ENCODE measurements around the gene ANKS1B. TPM values are rescaled to one million over a fixed set of nuclear protein-coding genes. Genes with fewer than 3 reads are reported as not detected.

The ANKS1B gene
- total RNA-seq, 2 experiments from 2014 or later, result not detected

GRCh38 chr12:99140017-99140720, 844.6 kb downstream of the ANKS1B start:
- Mint-ChIP-seq H3K36me3 (no peaks in the 10 kb centered on the region), H3K27ac (no peak overlapping the region), H3K27me3 (no peaks in the 10 kb centered on the region), H3K4me3 (no peak overlapping the region), H3K4me1 (no peaks in the 10 kb centered on the region), H3K9me3 (peaks cover 4% of the 10 kb centered on the region)
- no peak for DNase-seq

- no peak overlapping the region for H3K27ac Mint-ChIP-seq
- no peaks in the 10 kb centered on the region for H3K4me1 Mint-ChIP-seq
- peaks cover under 1% of the 10 kb centered on the region for H3K9me3 Mint-ChIP-seq
- DNase-seq, result no peak
- H3K27me3 Mint-ChIP-seq, result no peaks in the 10 kb centered on the region
- no peak overlapping the region for H3K4me3 Mint-ChIP-seq
- H3K36me3 Mint-ChIP-seq, result no peaks in the 10 kb centered on the region
These were observed 846.3 kb downstream of the ANKS1B start for GRCh38 chr12:99138393-99138792.

- H3K27ac Mint-ChIP-seq, result no peak overlapping the region
- no peaks in the 10 kb centered on the region for H3K4me1 Mint-ChIP-seq
- no peak overlapping the region for H3K4me3 Mint-ChIP-seq
- no peak for DNase-seq
- H3K36me3 Mint-ChIP-seq, result no peaks in the 10 kb centered on the region
- no peaks in the 10 kb centered on the region for H3K27me3 Mint-ChIP-seq
- H3K9me3 Mint-ChIP-seq, result peaks cover 2% of the 10 kb centered on the region
These were observed 847.4 kb downstream of the ANKS1B start for GRCh38 chr12:99137124-99137855.

- no peak for DNase-seq
- Mint-ChIP-seq H3K27me3 (no peaks in the 10 kb centered on the region), H3K27ac (no peak overlapping the region), H3K36me3 (no peaks in the 10 kb centered on the region), H3K9me3 (peaks cover 2% of the 10 kb centered on the region), H3K4me3 (no peak overlapping the region), H3K4me1 (no peaks in the 10 kb centered on the region)
These were observed 848.2 kb downstream of the ANKS1B start for GRCh38 chr12:99136516-99136915.

- H3K27ac Mint-ChIP-seq, result no peak overlapping the region
- peaks cover 2% of the 10 kb centered on the region for H3K9me3 Mint-ChIP-seq
- H3K36me3 Mint-ChIP-seq, result no peaks in the 10 kb centered on the region
- no peaks in the 10 kb centered on the region for H3K4me1 Mint-ChIP-seq
- DNase-seq, result no peak
- H3K4me3 Mint-ChIP-seq, result no peak overlapping the region
- H3K27me3 Mint-ChIP-seq, result no peaks in the 10 kb centered on the region
These were observed 849.4 kb downstream of the ANKS1B start for GRCh38 chr12:99135376-99135775.

GRCh38 chr12:99133401-99133800, 851.3 kb downstream of the ANKS1B start:
- peaks cover 2% of the 10 kb centered on the region for H3K9me3 Mint-ChIP-seq
- DNase-seq, result no peak
- H3K36me3 Mint-ChIP-seq, result no peaks in the 10 kb centered on the region
- no peak overlapping the region for H3K27ac Mint-ChIP-seq
- no peak overlapping the region for H3K4me3 Mint-ChIP-seq
- no peaks in the 10 kb centered on the region for H3K4me1 Mint-ChIP-seq
- no peaks in the 10 kb centered on the region for H3K27me3 Mint-ChIP-seq

- Mint-ChIP-seq H3K36me3 (no peaks in the 10 kb centered on the region), H3K27me3 (no peaks in the 10 kb centered on the region), H3K4me1 (no peaks in the 10 kb centered on the region), H3K27ac (no peak overlapping the region), H3K4me3 (no peak overlapping the region), H3K9me3 (peaks cover 2% of the 10 kb centered on the region)
- DNase-seq, result no peak
These were observed 853.0 kb downstream of the ANKS1B start for GRCh38 chr12:99131751-99132199.

GRCh38 chr12:99130808-99131553, 853.8 kb downstream of the ANKS1B start:
- Mint-ChIP-seq H3K27ac (no peak overlapping the region), H3K27me3 (no peaks in the 10 kb centered on the region), H3K9me3 (peaks cover 2% of the 10 kb centered on the region)

GRCh38 chr12:99128246-99128802, 856.4 kb downstream of the ANKS1B start:
- Mint-ChIP-seq H3K9me3 (peaks cover under 1% of the 10 kb centered on the region), H3K36me3 (no peaks in the 10 kb centered on the region), H3K4me1 (no peaks in the 10 kb centered on the region), H3K4me3 (no peak overlapping the region), H3K27me3 (no peaks in the 10 kb centered on the region), H3K27ac (no peak overlapping the region)
- DNase-seq, result no peak

More at GRCh38 chr12:99130808-99131553, 853.8 kb downstream of the ANKS1B start:
- H3K36me3 Mint-ChIP-seq, result no peaks in the 10 kb centered on the region
- DNase-seq, result no peak
- no peaks in the 10 kb centered on the region for H3K4me1 Mint-ChIP-seq
- no peak overlapping the region for H3K4me3 Mint-ChIP-seq

- no peak for DNase-seq
- no peaks in the 10 kb centered on the region for H3K9me3 Mint-ChIP-seq
- H3K4me1 Mint-ChIP-seq, result no peaks in the 10 kb centered on the region
- H3K36me3 Mint-ChIP-seq, result no peaks in the 10 kb centered on the region
- H3K27ac Mint-ChIP-seq, result no peak overlapping the region
- H3K4me3 Mint-ChIP-seq, result no peak overlapping the region
- H3K27me3 Mint-ChIP-seq, result peaks cover 3% of the 10 kb centered on the region
These were observed 861.8 kb downstream of the ANKS1B start for GRCh38 chr12:99122959-99123358.

GRCh38 chr12:99122496-99122895, 862.2 kb downstream of the ANKS1B start:
- Mint-ChIP-seq H3K27me3 (peaks cover 3% of the 10 kb centered on the region), H3K4me3 (no peak overlapping the region), H3K4me1 (no peaks in the 10 kb centered on the region), H3K27ac (no peak overlapping the region), H3K36me3 (no peaks in the 10 kb centered on the region), H3K9me3 (no peaks in the 10 kb centered on the region)
- no peak for DNase-seq

GRCh38 chr12:99121546-99121945, 863.2 kb downstream of the ANKS1B start:
- no peaks in the 10 kb centered on the region for H3K9me3 Mint-ChIP-seq
- DNase-seq, result no peak
- H3K27ac Mint-ChIP-seq, result no peak overlapping the region
- no peaks in the 10 kb centered on the region for H3K4me1 Mint-ChIP-seq
- H3K4me3 Mint-ChIP-seq, result no peak overlapping the region
- peaks cover 3% of the 10 kb centered on the region for H3K27me3 Mint-ChIP-seq
- H3K36me3 Mint-ChIP-seq, result no peaks in the 10 kb centered on the region

- Mint-ChIP-seq H3K27me3 (peaks cover 3% of the 10 kb centered on the region), H3K4me1 (no peaks in the 10 kb centered on the region), H3K4me3 (no peak overlapping the region), H3K9me3 (no peaks in the 10 kb centered on the region), H3K36me3 (no peaks in the 10 kb centered on the region), H3K27ac (no peak overlapping the region)
- DNase-seq, result no peak
These were observed 864.8 kb downstream of the ANKS1B start for GRCh38 chr12:99119943-99120342.

GRCh38 chr12:99119449-99119848, 865.3 kb downstream of the ANKS1B start:
- no peaks in the 10 kb centered on the region for H3K9me3 Mint-ChIP-seq
- no peak overlapping the region for H3K27ac Mint-ChIP-seq
- no peaks in the 10 kb centered on the region for H3K4me1 Mint-ChIP-seq
- H3K27me3 Mint-ChIP-seq, result peaks cover 3% of the 10 kb centered on the region
- no peak overlapping the region for H3K4me3 Mint-ChIP-seq
- H3K36me3 Mint-ChIP-seq, result no peaks in the 10 kb centered on the region
- DNase-seq, result no peak

- H3K4me1 Mint-ChIP-seq, result no peaks in the 10 kb centered on the region
- no peaks in the 10 kb centered on the region for H3K36me3 Mint-ChIP-seq
- no peak overlapping the region for H3K4me3 Mint-ChIP-seq
- H3K27me3 Mint-ChIP-seq, result no peaks in the 10 kb centered on the region
- H3K27ac Mint-ChIP-seq, result no peak overlapping the region
- H3K9me3 Mint-ChIP-seq, result no peaks in the 10 kb centered on the region
- DNase-seq, result no peak
These were observed 873.1 kb downstream of the ANKS1B start for GRCh38 chr12:99111600-99111999.
